Measurements from ENCODE around the gene MPP2. TPM values are rescaled to one million over a fixed set of nuclear protein-coding genes. Genes with fewer than 3 reads are reported as not detected.

MPP2 gene
- total and polyA plus RNA-seq, 8 donors: 0.43 to 6.4 (median 1.8) TPM

DNA sequence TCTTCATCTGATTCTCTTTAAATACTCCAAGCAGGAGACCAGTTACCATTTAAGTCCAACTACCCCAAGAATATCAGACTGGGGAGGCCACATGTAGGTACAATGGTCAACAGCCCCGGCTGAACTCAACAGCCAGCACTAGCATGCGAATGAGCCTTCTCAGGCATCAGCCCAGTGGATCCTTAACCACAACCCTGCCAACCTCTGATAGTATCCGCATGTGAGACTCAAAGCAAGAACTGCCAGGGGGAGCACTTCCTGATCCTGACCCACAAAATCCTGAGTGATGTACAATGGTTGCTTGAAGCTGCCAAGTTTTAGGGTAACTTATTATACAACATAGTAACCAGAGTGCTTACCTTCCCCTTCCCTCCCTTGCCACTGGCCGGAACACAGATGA, 42.4 kb upstream of the MPP2 start:
- Histone ChIP-seq H3K27me3 (peaks cover 22 to 77% (median 40%) of the 10 kb centered on the region in 3 donors), H3K9me3 (no peaks in the 10 kb centered on the region), H3K36me3 (no peaks in the 10 kb centered on the region), H3K4me1 (peaks cover 9 to 14% (median 12%) of the 10 kb centered on the region in 4 donors), H3K4me3 (no peak overlapping the region), H3K27ac (no peak overlapping the region)
- no peak for TF ChIP-seq CTCF (IDR thresholded peaks at IDR 0.05)
- TF ChIP-seq EP300 (IDR thresholded peaks at IDR 0.05): no peak
- no peak for TF ChIP-seq POLR2A (IDR thresholded peaks at IDR 0.05)
- no peak for TF ChIP-seq POLR2AphosphoS5 (IDR thresholded peaks at IDR 0.05)
- intact Hi-C loops (cut with DNase I; ENCODE audit: low total_unique reads): no loop called here
- DNase-seq: no peak
- WGBS, 5 donors: 53 to 67% (median 59%) methylated on average over 4 of the region's 4 CpGs

DNA sequence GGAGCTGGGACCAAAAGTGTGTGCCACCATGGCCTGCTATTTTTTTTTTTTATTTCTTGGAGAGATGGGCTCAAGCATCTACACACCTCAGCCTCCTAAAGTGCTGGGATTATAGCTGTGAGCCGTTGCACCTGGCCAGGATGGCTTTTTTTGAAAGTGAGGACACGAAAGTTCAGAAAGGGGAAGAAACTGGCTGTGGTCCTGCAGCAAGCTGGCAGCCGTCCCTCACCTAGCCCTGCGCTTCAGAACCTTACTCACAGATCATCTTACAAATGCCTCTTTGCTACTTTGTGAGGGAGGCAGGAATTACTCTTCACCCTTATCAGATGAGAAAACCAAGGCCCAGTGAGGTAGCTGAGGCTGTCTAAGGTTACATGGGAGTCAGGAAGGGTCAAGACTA, 39.4 kb upstream of the MPP2 start:
- H3K27me3 ChIP-seq: peaks cover 9 to 47% (median 13%) of the 10 kb centered on the region in 3 donors
- 51 to 62% (median 57%) methylated on average over 4 of the region's 4 CpGs for WGBS, 5 donors
- no peak overlapping the region for H3K27ac ChIP-seq
- intact Hi-C loops (cut with DNase I; ENCODE audit: low total_unique reads): no loop called here
- no peaks in the 10 kb centered on the region for H3K4me1 ChIP-seq
- H3K4me3 ChIP-seq: no peak overlapping the region
- no peaks in the 10 kb centered on the region for H3K9me3 ChIP-seq
- TF ChIP-seq POLR2A (IDR thresholded peaks at IDR 0.05) (no peak), POLR2AphosphoS5 (IDR thresholded peaks at IDR 0.05) (no peak), CTCF (IDR thresholded peaks at IDR 0.05) (no peak)
- DNase-seq: no peak
- H3K36me3 ChIP-seq: no peaks in the 10 kb centered on the region

DNA sequence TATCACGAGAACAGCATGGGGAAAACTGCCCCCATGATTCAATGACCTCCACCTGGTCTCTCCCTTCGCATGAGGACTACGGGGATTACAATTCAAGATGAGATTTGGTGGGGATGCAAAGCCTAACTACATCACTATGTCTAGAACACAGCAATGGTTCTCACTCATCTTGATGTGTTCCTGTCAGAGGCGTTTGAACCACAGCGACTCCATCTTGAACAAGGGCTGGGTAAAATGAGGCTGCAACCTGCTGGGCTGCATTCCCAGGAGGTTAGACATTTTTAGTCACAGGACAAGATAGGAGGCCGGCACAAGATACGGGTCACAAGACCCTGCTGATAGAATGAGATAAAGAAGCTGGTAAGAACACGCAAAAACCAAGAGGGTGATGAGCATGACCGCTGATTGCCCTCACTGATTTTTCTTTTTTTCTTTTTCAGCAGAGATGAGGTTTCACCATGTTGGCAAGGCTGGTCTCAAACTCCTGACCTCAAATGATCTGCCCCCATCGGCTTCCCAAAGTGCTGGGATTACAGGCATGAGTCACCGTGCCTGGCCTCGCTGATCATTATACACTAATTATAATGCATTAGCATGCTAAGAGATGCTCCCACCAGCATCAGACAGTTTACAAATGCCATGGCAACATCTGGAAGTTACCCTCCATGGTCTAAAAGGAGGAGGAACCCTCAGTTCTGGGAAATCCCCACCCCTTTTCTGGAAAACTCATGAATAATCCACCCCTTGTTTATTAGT, 37.9 kb upstream of the MPP2 start:
- Histone ChIP-seq H3K4me1 (no peaks in the 10 kb centered on the region), H3K4me3 (no peak overlapping the region), H3K9me3 (no peaks in the 10 kb centered on the region), H3K36me3 (no peaks in the 10 kb centered on the region), H3K27me3 (peaks cover 0 to 32% (median 0%) of the 10 kb centered on the region in 3 donors), H3K27ac (no peak overlapping the region)
- intact Hi-C loops (cut with DNase I; ENCODE audit: low total_unique reads): no loop called here
- TF ChIP-seq CTCF (IDR thresholded peaks at IDR 0.05): no peak
- no peak for TF ChIP-seq EP300 (IDR thresholded peaks at IDR 0.05)
- no peak for TF ChIP-seq POLR2AphosphoS5 (IDR thresholded peaks at IDR 0.05)
- no peak for TF ChIP-seq POLR2A (IDR thresholded peaks at IDR 0.05)
- 77 to 88% (median 82%) methylated on average over 12 of the region's 12 CpGs for WGBS, 5 donors
- DNase-seq: no peak

DNA sequence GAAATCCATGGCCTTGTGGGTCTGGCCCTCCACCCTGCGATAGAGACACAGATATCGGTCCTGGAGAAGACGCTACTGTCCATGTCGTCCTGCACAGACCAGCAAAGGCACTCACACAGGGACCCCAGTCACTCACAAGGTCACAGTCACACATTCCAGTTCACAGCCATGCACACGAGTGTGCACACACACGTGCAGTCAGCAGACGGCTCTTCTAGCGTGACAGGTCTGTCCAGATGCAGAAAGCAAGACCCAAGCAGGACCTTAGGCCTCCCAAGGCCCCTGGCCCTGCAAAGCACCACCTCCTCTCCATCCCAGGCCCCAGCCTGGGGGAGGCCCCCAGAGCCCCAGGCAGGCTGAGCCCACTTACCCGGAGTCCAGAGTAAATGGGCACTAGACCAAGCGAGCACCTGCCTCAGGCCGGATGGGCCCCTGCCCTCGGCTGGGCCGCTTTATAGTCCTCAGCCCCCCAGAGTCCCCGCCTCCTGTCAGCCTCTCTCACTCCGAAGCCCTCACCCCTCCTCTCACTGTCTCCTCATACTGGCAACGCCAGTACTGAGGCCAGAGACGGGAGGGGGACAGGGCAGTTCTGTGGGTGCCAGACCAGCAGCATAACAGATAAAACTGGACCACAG, 34.8 kb upstream of the MPP2 start, which contains the start of gene PPY:
TSS of gene PPY (minus strand) at position 426 of the 635 bp plus-strand sequence. CDS start 822 bp downstream, outside the sequence.
- DNase-seq: no peak
- intact Hi-C loops (cut with DNase I; ENCODE audit: low total_unique reads): loop anchor here (5.0 kb wide), 1 partner anchor 50 kb away; no protein-coding TSS in a partner anchor
- Histone ChIP-seq H3K27ac (no peak within 1 kb of the TSS), H3K4me1 (peaks cover 8 to 12% (median 11%) of the 10 kb centered on the region in 4 donors), H3K27me3 (peaks cover 0 to 36% (median 18%) of the 10 kb centered on the region in 3 donors), H3K36me3 (no peaks in the 10 kb centered on the region), H3K9me3 (no peaks in the 10 kb centered on the region), H3K4me3 (no peak within 1 kb of the TSS)
- TF ChIP-seq CTCF (IDR thresholded peaks at IDR 0.05): no peak
- no peak for TF ChIP-seq EP300 (IDR thresholded peaks at IDR 0.05)
- no peak for TF ChIP-seq POLR2A (IDR thresholded peaks at IDR 0.05)
- TF ChIP-seq POLR2AphosphoS5 (IDR thresholded peaks at IDR 0.05): no peak
- 86 to 93% (median 90%) methylated on average over 9 to 17 of the region's 17 CpGs for WGBS, 5 donors

Data from stomach (tissue), 9 donors.